HL-60/S4 (cell line): ENCODE measurements around the gene ATXN1.

Source experiments
- in situ Hi-C: fragments of 300-500 bp; cut with MboI; formaldehyde crosslinking; loops from 2 replicates; pipeline ENCODE4 v1.14.3; 2022; ENCODE audit warnings: low sequenced_read_pairs

ATXN1 gene

DNA sequence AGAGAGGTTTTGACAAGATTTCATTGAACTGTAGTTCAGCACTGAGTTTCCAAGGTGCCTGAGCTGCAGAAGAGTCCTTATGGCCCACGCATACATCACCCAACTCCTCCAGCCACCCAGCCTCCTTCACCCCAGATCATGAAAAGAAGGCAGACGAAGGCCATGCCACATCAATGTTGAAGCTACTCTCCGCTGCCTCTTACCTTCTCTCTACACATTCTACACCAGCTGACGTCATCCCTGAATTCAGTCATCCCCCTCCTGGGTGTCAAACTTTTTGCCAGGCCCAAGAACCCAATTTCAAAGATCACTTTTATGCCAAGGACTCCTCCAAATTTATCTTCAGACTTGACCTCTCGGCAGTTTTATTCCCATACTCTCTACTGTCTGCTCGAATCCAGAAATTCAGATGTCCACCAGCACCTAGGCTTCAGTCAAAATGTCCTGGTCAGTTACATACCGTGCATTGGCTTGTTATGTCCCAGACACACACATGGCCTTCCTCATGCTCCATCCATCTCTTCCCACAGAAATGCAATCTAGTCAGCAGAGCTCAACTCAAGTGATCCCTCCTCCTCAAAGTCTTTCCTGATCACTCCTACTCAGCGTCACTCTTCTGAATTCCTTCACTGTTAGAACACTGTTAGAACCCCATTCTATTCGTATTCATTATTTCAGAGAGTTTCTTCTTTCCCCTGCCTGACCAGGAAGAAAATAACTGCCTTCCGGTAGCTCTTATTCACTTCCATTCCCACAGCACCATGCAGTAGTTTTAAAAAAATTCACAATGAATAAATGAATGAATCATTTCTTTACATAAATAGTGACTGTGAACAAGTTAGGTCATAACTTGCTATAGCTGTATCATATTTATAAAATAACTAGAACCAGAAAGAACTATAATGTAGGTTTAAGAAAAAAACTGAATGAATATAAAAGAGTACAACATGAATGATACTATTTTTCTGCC is 11.5 kb downstream of the ATXN1 start:
- in situ Hi-C loops, result no loop called here

GRCh38 chr6:16748025-16748319 is 13.3 kb downstream of the ATXN1 start:
- in situ Hi-C loops, result no loop called here

DNA sequence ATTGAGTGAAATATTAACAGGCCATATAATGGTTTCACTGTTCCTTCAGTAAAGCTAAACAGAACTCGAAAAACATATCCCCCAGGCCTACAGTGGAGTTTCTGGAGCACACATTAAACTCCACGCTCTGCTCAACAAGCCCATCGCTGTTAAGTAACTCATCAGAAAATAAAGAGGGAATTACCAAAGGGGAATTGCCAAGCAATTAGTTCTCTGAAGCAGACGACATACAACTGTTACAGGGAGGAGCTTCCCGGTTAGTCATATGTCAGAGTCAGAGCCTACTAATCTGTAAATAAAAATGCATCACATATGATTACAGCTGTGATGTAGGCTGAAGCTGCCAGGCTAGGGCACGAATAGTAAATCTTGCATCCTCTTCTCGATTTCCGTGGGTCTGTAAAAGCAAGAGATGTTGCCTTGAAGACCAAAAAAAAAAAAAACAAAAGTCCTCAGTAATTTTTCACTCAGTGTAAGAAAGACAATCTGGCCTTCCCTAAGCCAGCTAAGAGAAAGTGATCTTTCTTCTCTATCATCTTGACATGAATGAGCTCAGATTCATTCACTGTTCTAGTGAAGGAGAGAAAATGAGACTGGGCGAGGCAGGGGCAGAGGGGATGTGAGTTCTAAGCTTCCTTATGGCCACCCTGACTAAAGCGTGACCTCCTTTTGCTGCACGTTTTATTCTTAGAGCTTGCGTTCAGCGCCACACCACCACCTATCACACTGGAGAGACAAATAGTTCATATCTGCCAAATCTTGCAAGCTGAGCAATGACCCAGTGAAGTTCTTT is 13.8 kb downstream of the ATXN1 start:
- in situ Hi-C loops, result no loop called here

- in situ Hi-C loops, result no loop called here
These were observed 14.4 kb downstream of the ATXN1 start for GRCh38 chr6:16746812-16747211.

DNA sequence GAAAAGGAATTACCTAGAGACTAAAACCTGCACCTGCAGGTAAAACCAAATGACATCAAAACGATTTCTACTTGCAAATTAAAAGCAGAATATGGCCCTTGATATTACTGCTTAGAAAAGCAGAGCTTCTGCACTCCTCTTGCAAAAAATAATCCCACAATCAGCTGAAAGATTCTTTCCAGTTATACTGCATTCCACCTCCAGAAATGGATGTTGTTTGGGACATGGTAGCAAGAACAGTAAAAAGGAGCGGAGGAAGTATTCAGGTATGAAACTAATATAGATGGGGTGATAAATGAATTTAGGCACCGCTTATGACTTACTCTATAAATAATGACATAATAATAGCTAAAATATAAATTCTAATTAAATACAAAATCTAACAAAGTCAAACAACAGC is 14.9 kb downstream of the ATXN1 start:
- in situ Hi-C loops, result no loop called here

GRCh38 chr6:16743664-16744210 is 17.5 kb downstream of the ATXN1 start:
- in situ Hi-C loops, result no loop called here

DNA sequence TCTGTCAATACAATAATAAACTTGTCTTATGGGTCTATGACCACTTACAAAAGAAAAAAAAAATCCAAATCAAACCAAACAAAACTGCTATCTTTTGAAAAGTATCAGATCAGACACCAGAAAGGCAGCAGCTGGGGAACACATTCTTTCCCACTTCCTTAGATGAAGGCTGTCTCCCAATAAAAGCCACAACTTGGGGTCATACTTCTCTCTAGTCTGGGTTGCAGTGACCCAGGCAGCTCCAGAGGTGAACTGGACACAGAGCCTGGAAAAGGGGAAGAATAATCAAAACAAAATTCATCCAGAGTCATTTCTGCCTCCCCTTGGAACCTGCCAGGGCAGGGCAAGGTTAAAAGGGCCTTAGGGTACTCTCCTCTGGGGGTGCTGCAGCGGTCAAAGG is 19.1 kb downstream of the ATXN1 start:
- in situ Hi-C loops, result no loop called here

DNA sequence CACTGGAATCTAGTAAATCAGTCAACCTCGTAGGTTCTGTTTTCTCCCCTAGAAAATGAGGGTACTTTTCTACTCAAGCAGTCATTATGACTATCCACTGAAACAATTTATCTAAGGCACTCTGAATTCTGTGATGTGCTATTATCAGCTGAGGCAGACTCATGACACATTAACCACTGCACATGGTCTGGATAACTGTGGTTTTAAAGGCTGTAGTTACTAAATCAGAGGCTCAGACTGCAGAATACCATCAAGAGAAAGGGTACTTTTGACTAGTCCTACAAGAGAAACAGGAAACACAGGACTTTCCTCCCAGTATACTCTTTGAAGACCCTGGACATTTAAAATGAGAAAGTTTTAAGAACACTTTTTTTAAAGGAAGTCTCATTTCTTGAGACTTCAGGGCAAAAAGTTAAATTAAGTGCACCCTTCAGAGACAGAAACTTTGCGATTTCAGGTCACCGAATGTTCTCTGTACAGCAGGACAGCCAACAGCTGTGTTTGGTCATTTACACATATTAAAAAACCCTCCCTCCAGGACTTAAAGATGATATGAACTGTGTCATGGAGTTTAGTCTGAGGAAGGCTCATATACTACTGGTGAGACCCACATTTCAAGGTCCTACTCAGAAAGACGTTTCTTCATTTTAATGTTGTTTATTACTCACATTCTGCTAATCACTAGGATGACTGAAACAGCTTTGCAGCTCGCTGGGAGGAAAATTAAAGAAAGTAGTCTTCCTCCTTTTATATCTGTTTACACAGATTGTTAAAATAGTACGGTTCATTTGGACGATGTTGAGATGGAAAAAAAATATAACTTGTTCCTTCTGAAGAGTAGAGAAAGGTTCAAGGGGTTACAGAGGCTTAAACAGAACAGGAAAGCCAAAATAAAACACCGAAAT is 19.9 kb downstream of the ATXN1 start:
- in situ Hi-C loops, result no loop called here

GRCh38 chr6:16740097-16740496 is 21.2 kb downstream of the ATXN1 start:
- in situ Hi-C loops, result no loop called here

- in situ Hi-C loops, result no loop called here
These were observed 21.9 kb downstream of the ATXN1 start for GRCh38 chr6:16739329-16739801.

GRCh38 chr6:16737925-16738324 is 23.3 kb downstream of the ATXN1 start:
- in situ Hi-C loops, result no loop called here

DNA sequence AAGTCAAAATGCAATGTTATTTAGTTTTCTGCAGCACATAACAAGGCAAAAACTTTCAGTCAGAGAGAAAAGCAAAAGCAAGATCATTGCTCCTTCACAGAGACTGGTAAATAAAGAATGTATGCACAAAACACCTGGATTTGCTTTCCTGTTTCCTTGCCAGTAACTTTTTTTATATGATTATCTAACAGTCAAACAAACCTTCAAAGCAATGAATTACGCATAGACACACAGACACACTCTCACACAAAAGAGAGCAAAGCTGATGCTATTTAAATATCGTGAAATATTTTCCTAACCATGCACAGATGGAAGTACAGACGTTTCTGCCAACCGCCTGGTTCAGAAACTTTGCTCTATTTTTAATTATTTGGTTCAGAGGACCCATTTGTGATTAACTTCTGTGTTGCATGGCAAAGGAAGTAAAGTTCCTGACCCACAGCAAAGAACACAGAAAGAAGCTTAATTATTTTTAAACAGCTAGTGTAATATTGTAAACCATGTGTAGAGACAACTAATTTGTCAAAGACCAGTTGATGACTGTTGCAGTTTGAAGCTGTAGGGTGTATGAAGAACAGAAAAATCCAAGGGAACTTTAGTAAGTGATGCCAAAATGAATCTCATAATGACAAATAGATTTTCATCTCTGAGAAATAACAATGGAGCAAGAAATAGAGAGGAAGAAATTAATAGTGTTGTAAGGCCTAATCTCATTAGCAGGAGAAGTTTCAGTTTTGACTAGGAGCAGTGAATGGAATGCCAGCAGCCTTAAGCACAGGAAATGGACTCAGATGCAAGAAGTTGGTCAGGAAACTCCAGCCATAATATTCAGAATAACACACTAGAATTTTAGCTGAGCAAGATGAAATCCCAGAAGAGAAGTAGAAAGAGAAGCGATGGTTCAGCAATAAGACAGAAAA is 24.1 kb downstream of the ATXN1 start:
- in situ Hi-C loops, result no loop called here

DNA sequence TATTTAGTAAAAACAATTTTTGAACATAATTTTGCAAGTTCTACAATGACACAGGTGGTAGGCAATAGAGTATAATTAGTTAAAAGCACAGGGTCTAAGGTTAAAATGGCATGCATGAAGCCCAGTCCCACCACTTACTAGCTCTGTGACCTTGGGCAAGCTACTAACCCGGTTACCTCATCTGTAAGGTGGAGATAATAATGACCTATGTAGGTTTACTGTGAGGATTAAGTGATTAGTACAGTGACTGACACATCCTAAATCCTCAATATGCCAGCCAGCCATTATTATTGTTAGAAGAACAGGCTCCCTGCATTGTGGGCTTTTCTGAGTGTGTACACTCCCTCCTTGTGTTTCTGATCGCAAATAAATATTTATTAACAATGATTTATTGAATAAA is 26.2 kb downstream of the ATXN1 start:
- in situ Hi-C loops, result no loop called here

DNA sequence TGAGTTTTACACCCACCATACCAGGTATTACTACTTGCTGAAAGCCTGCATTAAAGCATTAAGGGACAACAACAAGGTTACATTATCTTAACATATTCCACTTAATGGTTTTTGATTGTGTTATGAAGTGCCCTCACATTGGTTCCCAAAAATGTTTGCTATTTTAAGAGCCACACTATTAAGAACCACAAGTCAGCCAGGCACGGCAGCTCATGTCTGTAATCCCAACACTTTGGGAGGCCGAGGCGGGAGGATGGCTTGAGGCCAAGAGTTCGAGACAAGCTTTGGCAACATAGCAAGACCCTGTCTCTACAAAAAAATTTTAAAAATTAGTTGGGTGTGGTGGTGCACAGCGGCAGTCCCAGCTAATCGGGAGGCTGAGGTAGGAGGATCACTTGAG is 28.2 kb downstream of the ATXN1 start:
- in situ Hi-C loops, result no loop called here

DNA sequence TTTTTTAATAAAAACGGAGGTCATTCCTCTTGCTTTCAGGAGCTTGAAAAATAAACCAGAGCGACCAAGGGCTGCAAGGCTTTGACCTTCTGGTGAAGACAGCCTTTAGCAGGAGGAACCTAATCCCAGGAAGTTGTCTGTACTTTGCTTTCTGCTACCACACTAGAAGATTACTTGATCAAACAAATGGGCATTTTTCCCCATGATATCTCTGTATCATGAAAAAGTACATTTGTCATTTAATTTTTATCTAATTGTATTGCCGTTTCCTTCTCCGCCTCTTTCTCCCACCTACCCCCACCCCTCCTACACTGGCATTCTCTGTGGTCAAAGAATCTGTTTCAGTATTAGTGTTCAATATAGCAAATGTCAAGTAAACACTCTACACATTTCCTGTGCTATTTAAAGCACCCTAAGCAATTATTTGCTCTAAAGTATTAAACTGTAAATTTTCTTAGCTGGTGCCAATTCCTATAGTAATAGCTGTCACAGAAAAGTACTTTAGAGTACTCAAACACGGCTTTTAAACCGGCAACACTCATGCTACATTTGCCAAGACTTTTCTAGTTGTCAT is 29.7 kb downstream of the ATXN1 start:
- in situ Hi-C loops, result no loop called here

- in situ Hi-C loops, result no loop called here
These were observed 30.4 kb downstream of the ATXN1 start for GRCh38 chr6:16730738-16731477.

GRCh38 chr6:16729744-16730143 is 31.5 kb downstream of the ATXN1 start:
- in situ Hi-C loops, result no loop called here

- in situ Hi-C loops, result no loop called here
These were observed 32.0 kb downstream of the ATXN1 start for GRCh38 chr6:16729183-16729691.
